Panc1 (cell line): ENCODE measurements around the gene MRPS7.

Experiments used
- POLR2AphosphoS5 ChIP-seq: IDR thresholded peaks from 2 replicates; pipeline ENCODE4 v1.6.1; 2012; ENCODE audit warnings: mild to moderate bottlenecking, low read depth, low read length, moderate library complexity
- TF ChIP-seq, protein P1 (sequence below): fragments of 450-650 bp; IDR thresholded peaks from 2 replicates; pipeline ENCODE4 v1.5.1; 2017; ENCODE audit warnings: mild to moderate bottlenecking

DNA sequence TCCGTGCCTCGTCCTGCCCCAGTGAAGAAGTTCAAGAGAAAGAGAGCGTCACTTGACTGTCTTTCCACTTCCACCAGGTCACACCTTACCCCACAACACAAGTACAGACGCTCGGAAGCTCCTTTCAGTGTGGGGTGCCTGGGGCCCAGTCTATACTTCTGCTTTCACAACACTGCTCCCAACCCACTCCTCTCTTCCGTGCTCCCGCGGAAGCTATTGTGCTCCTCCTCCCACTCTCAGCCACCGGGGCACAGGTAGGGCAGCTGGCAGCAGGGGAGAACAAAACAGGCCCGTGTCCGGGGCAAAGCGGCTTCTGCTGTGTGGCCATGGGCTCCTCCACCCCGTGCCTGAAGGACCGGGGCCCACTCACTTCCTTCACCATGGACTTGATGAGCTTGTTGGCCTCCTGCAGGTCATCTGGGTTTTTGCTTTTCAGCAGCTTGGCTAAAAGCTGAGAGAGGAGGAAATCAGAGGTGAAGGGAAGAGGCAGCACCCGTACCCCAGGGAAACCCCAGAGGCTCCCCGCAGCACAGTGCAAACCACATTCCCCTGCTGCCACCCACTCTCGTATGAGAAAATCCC lies 19.1 kb upstream of the MRPS7 start:
- TF ChIP-seq, protein P1, sequence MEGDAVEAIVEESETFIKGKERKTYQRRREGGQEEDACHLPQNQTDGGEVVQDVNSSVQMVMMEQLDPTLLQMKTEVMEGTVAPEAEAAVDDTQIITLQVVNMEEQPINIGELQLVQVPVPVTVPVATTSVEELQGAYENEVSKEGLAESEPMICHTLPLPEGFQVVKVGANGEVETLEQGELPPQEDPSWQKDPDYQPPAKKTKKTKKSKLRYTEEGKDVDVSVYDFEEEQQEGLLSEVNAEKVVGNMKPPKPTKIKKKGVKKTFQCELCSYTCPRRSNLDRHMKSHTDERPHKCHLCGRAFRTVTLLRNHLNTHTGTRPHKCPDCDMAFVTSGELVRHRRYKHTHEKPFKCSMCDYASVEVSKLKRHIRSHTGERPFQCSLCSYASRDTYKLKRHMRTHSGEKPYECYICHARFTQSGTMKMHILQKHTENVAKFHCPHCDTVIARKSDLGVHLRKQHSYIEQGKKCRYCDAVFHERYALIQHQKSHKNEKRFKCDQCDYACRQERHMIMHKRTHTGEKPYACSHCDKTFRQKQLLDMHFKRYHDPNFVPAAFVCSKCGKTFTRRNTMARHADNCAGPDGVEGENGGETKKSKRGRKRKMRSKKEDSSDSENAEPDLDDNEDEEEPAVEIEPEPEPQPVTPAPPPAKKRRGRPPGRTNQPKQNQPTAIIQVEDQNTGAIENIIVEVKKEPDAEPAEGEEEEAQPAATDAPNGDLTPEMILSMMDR, result no peak
- TF ChIP-seq POLR2AphosphoS5, result no peak
